NCI-H1092 treated with DMSO at 0.1 percent for 48 hours (cell line): ENCODE results near the gene CYP4F2.
"Not testable (repeated sequence)": the region's sequence is repeated elsewhere in the genome, so short reads cannot be mapped to it uniquely, and the experiment has no call there.

ENCODE experiments used
- DNase-seq: peaks from one replicate; lab custom pipeline; 2025; lab: John Stamatoyannopoulos, UW

CYP4F2 gene

GRCh38 chr19:15899561-15899960, 1.7 kb upstream of the CYP4F2 start:
- DNase-seq: not testable (repeated sequence)

- no peak for DNase-seq
These were observed 692 bp downstream of the CYP4F2 start for GRCh38 chr19:15897026-15897737.

GRCh38 chr19:15895876-15896430, 1.9 kb downstream of the CYP4F2 start:
- no peak for DNase-seq

- DNase-seq: no peak
These were observed 3.5 kb downstream of the CYP4F2 start for GRCh38 chr19:15894359-15894758.

- DNase-seq: no peak
These were observed 4.4 kb downstream of the CYP4F2 start for GRCh38 chr19:15893477-15893876.

GRCh38 chr19:15892012-15892411, 5.9 kb downstream of the CYP4F2 start:
- no peak for DNase-seq

- no peak for DNase-seq
These were observed 6.4 kb downstream of the CYP4F2 start for GRCh38 chr19:15891434-15891833.

- not testable (repeated sequence) for DNase-seq
These were observed 8.5 kb downstream of the CYP4F2 start for GRCh38 chr19:15889339-15889738.

GRCh38 chr19:15885919-15886318, 12.0 kb downstream of the CYP4F2 start:
- no peak for DNase-seq

- DNase-seq: no peak
These were observed 12.7 kb downstream of the CYP4F2 start for GRCh38 chr19:15885167-15885566.

- not testable (repeated sequence) for DNase-seq
These were observed 14.5 kb downstream of the CYP4F2 start for GRCh38 chr19:15883329-15883728.

GRCh38 chr19:15874821-15875474, 22.9 kb downstream of the CYP4F2 start:
- no peak for DNase-seq

GRCh38 chr19:15873771-15874170, 24.1 kb downstream of the CYP4F2 start:
- DNase-seq: not testable (repeated sequence)

GRCh38 chr19:15871570-15871969, 26.3 kb downstream of the CYP4F2 start:
- DNase-seq: no peak

- DNase-seq: no peak
These were observed 28.0 kb downstream of the CYP4F2 start for GRCh38 chr19:15869873-15870272.

GRCh38 chr19:15869109-15869555, 28.7 kb downstream of the CYP4F2 start:
- DNase-seq: no peak

GRCh38 chr19:15866636-15867035, 31.2 kb downstream of the CYP4F2 start:
- no peak for DNase-seq

GRCh38 chr19:15864824-15865223, 33.0 kb downstream of the CYP4F2 start:
- no peak for DNase-seq

- DNase-seq: no peak
These were observed 34.6 kb downstream of the CYP4F2 start for GRCh38 chr19:15863272-15863671.

- DNase-seq: no peak
These were observed 35.4 kb downstream of the CYP4F2 start for GRCh38 chr19:15862444-15862843.

GRCh38 chr19:15860522-15860921, 37.4 kb downstream of the CYP4F2 start:
- no peak for DNase-seq

- no peak for DNase-seq
These were observed 38.7 kb downstream of the CYP4F2 start for GRCh38 chr19:15859187-15859586.

GRCh38 chr19:15850385-15850784, 47.5 kb downstream of the CYP4F2 start:
- no peak for DNase-seq
